LNCaP clone FGC (cell line): Measurements from ENCODE around the gene SLC25A21.

Experiments used
- DNase-seq: peaks from one replicate; pipeline ENCODE4 v3.0.0-alpha.2; 2011; ENCODE audit warnings: low read depth
- H3K4me3 ChIP-seq: 2 replicates; pipeline ENCODE4 v1.5.1; 2011; ENCODE audit warnings: mild to moderate bottlenecking, low read depth, low read length, control low read depth
- CTCF ChIP-seq: IDR thresholded peaks from 2 replicates; pipeline ENCODE4 v1.5.1; 2012; ENCODE audit warnings: mild to moderate bottlenecking; ENCODE audit not compliant: control insufficient read depth, insufficient read depth; ENCODE audit errors: extremely low read depth

SLC25A21 gene

GRCh38 chr14:36672095-36672494 is 500.3 kb downstream of the SLC25A21 start:
- no peak for DNase-seq
- no peak overlapping the region for H3K4me3 ChIP-seq
- no peak for TF ChIP-seq CTCF

GRCh38 chr14:36671149-36671548 is 501.3 kb downstream of the SLC25A21 start:
- TF ChIP-seq CTCF, result no peak
- no peak overlapping the region for H3K4me3 ChIP-seq
- DNase-seq, result no peak

- DNase-seq, result no peak
- TF ChIP-seq CTCF, result no peak
- H3K4me3 ChIP-seq, result no peak overlapping the region
These were observed 504.7 kb downstream of the SLC25A21 start for GRCh38 chr14:36667679-36668078.

- DNase-seq, result no peak
- no peak overlapping the region for H3K4me3 ChIP-seq
- TF ChIP-seq CTCF, result no peak
These were observed 505.8 kb downstream of the SLC25A21 start for GRCh38 chr14:36666416-36667206.

GRCh38 chr14:36665887-36666415 is 506.5 kb downstream of the SLC25A21 start:
- H3K4me3 ChIP-seq, result no peak overlapping the region
- no peak for TF ChIP-seq CTCF
- no peak for DNase-seq

GRCh38 chr14:36664322-36665193 is 507.8 kb downstream of the SLC25A21 start:
- no peak overlapping the region for H3K4me3 ChIP-seq
- no peak for DNase-seq
- no peak for TF ChIP-seq CTCF
